Activated T-helper 17 cell treated with anti-CD3 and anti-CD28 coated beads, Interleukin-2, amount 50 U/mL, for 72 hours (primary cell): ENCODE data around the gene ZFYVE1. TPM values are rescaled to one million over a fixed set of nuclear protein-coding genes. Genes with fewer than 3 reads are reported as not detected.
"Not testable (repeated sequence)": the region's sequence is repeated elsewhere in the genome, so short reads cannot be mapped to it uniquely, and the experiment has no call there.

ENCODE experiments used
- ATAC-seq: fragments of 150-1000 bp; cut with Tn5 transposase; replicated peaks from 2 replicates; pipeline ENCODE4 v1.10.0; 2021; ENCODE audit warnings: mild to moderate bottlenecking, moderate library complexity
- H3K27ac Mint-ChIP-seq: one replicate; pipeline ENCODE4 v1.8.0; 2022; ENCODE audit warnings: mixed read lengths
- H3K27me3 Mint-ChIP-seq: one replicate; pipeline ENCODE4 v1.8.0; 2022; ENCODE audit warnings: mixed read lengths
- H3K36me3 Mint-ChIP-seq: one replicate; pipeline ENCODE4 v1.8.0; 2022; ENCODE audit warnings: low read depth, mild to moderate bottlenecking, mixed read lengths
- H3K4me1 Mint-ChIP-seq: one replicate; pipeline ENCODE4 v1.8.0; 2022; ENCODE audit warnings: mixed read lengths
- H3K4me3 Mint-ChIP-seq: one replicate; pipeline ENCODE4 v1.8.0; 2022; ENCODE audit warnings: mild to moderate bottlenecking, mixed read lengths
- H3K9me3 Mint-ChIP-seq: one replicate; pipeline ENCODE4 v1.8.0; 2022; ENCODE audit warnings: mixed read lengths
- total RNA-seq, 2 donors: library from RNA; stranded (reverse); gene quantifications; one replicate each; pipeline ENCODE4 v1.2.3, GENCODE V29; 2022

ZFYVE1 gene
- total RNA-seq, 2 donors from 2014 or later: 15.9 to 18.7 TPM

GRCh38 chr14:72957213-72957612 lies 69.7 kb downstream of the ZFYVE1 start:
- no peak overlapping the region for H3K4me3 Mint-ChIP-seq
- peaks cover 82% of the 10 kb centered on the region for H3K36me3 Mint-ChIP-seq
- no peaks in the 10 kb centered on the region for H3K27me3 Mint-ChIP-seq
- no peak for ATAC-seq
- H3K27ac Mint-ChIP-seq: no peak overlapping the region
- no peaks in the 10 kb centered on the region for H3K4me1 Mint-ChIP-seq
- H3K9me3 Mint-ChIP-seq: no peaks in the 10 kb centered on the region

GRCh38 chr14:72956741-72957140 lies 70.2 kb downstream of the ZFYVE1 start:
- not testable (repeated sequence) for H3K4me3 Mint-ChIP-seq, H3K27ac Mint-ChIP-seq, H3K27me3 Mint-ChIP-seq, H3K9me3 Mint-ChIP-seq, ATAC-seq, H3K4me1 Mint-ChIP-seq
- H3K36me3 Mint-ChIP-seq: peaks cover 82% of the 10 kb centered on the region

GRCh38 chr14:72952171-72952570 lies 74.7 kb downstream of the ZFYVE1 start:
- Mint-ChIP-seq H3K9me3 (no peaks in the 10 kb centered on the region), H3K27ac (no peak overlapping the region), H3K4me3 (no peak overlapping the region), H3K27me3 (no peaks in the 10 kb centered on the region), H3K36me3 (peaks cover 59% of the 10 kb centered on the region), H3K4me1 (peaks cover 3% of the 10 kb centered on the region)
- no peak for ATAC-seq

- Mint-ChIP-seq H3K27ac (no peak overlapping the region), H3K27me3 (no peaks in the 10 kb centered on the region), H3K4me1 (peaks cover 4% of the 10 kb centered on the region), H3K9me3 (no peaks in the 10 kb centered on the region), H3K36me3 (peaks cover 52% of the 10 kb centered on the region), H3K4me3 (no peak overlapping the region)
- peak; percentile 49 for ATAC-seq
Observed at GRCh38 chr14:72948481-72949138, 78.3 kb downstream of the ZFYVE1 start.

- no peaks in the 10 kb centered on the region for H3K27me3 Mint-ChIP-seq
- peaks cover 59% of the 10 kb centered on the region for H3K36me3 Mint-ChIP-seq
- ATAC-seq: peak; percentile 78
- peak overlapping the region; percentile 16 for H3K27ac Mint-ChIP-seq
- no peaks in the 10 kb centered on the region for H3K9me3 Mint-ChIP-seq
- no peak overlapping the region for H3K4me3 Mint-ChIP-seq
- peaks cover 4% of the 10 kb centered on the region for H3K4me1 Mint-ChIP-seq
Observed at GRCh38 chr14:72947366-72948160, 79.3 kb downstream of the ZFYVE1 start.

GRCh38 chr14:72946491-72946890 lies 80.4 kb downstream of the ZFYVE1 start:
- Mint-ChIP-seq H3K27me3 (no peaks in the 10 kb centered on the region), H3K27ac (no peak overlapping the region), H3K4me3 (no peak overlapping the region), H3K9me3 (no peaks in the 10 kb centered on the region), H3K36me3 (peaks cover 59% of the 10 kb centered on the region), H3K4me1 (peaks cover 4% of the 10 kb centered on the region)
- ATAC-seq: no peak

- ATAC-seq: no peak
- H3K27ac Mint-ChIP-seq: no peak overlapping the region
- no peaks in the 10 kb centered on the region for H3K9me3 Mint-ChIP-seq
Observed at GRCh38 chr14:72945356-72946027, 81.4 kb downstream of the ZFYVE1 start.

GRCh38 chr14:72943876-72944430 lies 83.0 kb downstream of the ZFYVE1 start:
- H3K9me3 Mint-ChIP-seq: no peaks in the 10 kb centered on the region

More at GRCh38 chr14:72945356-72946027, 81.4 kb downstream of the ZFYVE1 start:
- Mint-ChIP-seq H3K4me3 (no peak overlapping the region), H3K27me3 (no peaks in the 10 kb centered on the region), H3K36me3 (peaks cover 64% of the 10 kb centered on the region), H3K4me1 (peaks cover 4% of the 10 kb centered on the region)

GRCh38 chr14:72942934-72943333 lies 84.0 kb downstream of the ZFYVE1 start:
- no peaks in the 10 kb centered on the region for H3K27me3 Mint-ChIP-seq
- H3K27ac Mint-ChIP-seq: no peak overlapping the region
- no peak for ATAC-seq
- no peak overlapping the region for H3K4me3 Mint-ChIP-seq
- peaks cover 4% of the 10 kb centered on the region for H3K4me1 Mint-ChIP-seq
- peaks cover 78% of the 10 kb centered on the region for H3K36me3 Mint-ChIP-seq
- no peaks in the 10 kb centered on the region for H3K9me3 Mint-ChIP-seq

More at GRCh38 chr14:72943876-72944430, 83.0 kb downstream of the ZFYVE1 start:
- Mint-ChIP-seq H3K27me3 (no peaks in the 10 kb centered on the region), H3K4me1 (peaks cover 4% of the 10 kb centered on the region), H3K4me3 (no peak overlapping the region), H3K27ac (no peak overlapping the region), H3K36me3 (peaks cover 73% of the 10 kb centered on the region)
- no peak for ATAC-seq

- H3K4me1 Mint-ChIP-seq: peaks cover 9% of the 10 kb centered on the region
- no peaks in the 10 kb centered on the region for H3K9me3 Mint-ChIP-seq
- H3K27ac Mint-ChIP-seq: no peak overlapping the region
- H3K36me3 Mint-ChIP-seq: peaks cover 78% of the 10 kb centered on the region
- H3K27me3 Mint-ChIP-seq: no peaks in the 10 kb centered on the region
- no peak overlapping the region for H3K4me3 Mint-ChIP-seq
- ATAC-seq: no peak
Observed at GRCh38 chr14:72941286-72941985, 85.5 kb downstream of the ZFYVE1 start.

- no peak for ATAC-seq
- Mint-ChIP-seq H3K36me3 (peaks cover 68% of the 10 kb centered on the region), H3K4me1 (peaks cover 10% of the 10 kb centered on the region), H3K4me3 (no peak overlapping the region), H3K27ac (no peak overlapping the region), H3K27me3 (no peaks in the 10 kb centered on the region), H3K9me3 (no peaks in the 10 kb centered on the region)
Observed at GRCh38 chr14:72939630-72940029, 87.3 kb downstream of the ZFYVE1 start.

- ATAC-seq: no peak
Observed at GRCh38 chr14:72932893-72933292, 94.0 kb downstream of the ZFYVE1 start.

GRCh38 chr14:72929316-72930080 lies 97.4 kb downstream of the ZFYVE1 start:
- no peaks in the 10 kb centered on the region for H3K27me3 Mint-ChIP-seq
- no peaks in the 10 kb centered on the region for H3K36me3 Mint-ChIP-seq
- no peaks in the 10 kb centered on the region for H3K9me3 Mint-ChIP-seq
- no peak overlapping the region for H3K27ac Mint-ChIP-seq
- H3K4me3 Mint-ChIP-seq: no peak overlapping the region
- H3K4me1 Mint-ChIP-seq: peaks cover 5% of the 10 kb centered on the region
- no peak for ATAC-seq

More at GRCh38 chr14:72932893-72933292, 94.0 kb downstream of the ZFYVE1 start:
- H3K4me1 Mint-ChIP-seq: peaks cover 16% of the 10 kb centered on the region
- H3K36me3 Mint-ChIP-seq: peaks cover 10% of the 10 kb centered on the region
- no peaks in the 10 kb centered on the region for H3K27me3 Mint-ChIP-seq
- H3K4me3 Mint-ChIP-seq: no peak overlapping the region
- H3K9me3 Mint-ChIP-seq: no peaks in the 10 kb centered on the region
- no peak overlapping the region for H3K27ac Mint-ChIP-seq
